Keratinocyte (primary cell): Measurements from ENCODE around the gene AHRR. TPM values are rescaled to one million over a fixed set of nuclear protein-coding genes. Genes with fewer than 3 reads are reported as not detected.
A peak's percentile ranks its signal among the peaks of the same experiment; 100 is the strongest.

Source experiments
- DNase-seq: peaks from one replicate; pipeline ENCODE4 v3.0.0-alpha.2; 2011; ENCODE audit warnings: low read depth, missing footprints, low spot score
- FAIRE-seq: peaks from 2 replicates; lab custom pipeline; 2011; peaks lifted over from hg19 to GRCh38; lab: Jason Lieb, UNC
- H2AFZ ChIP-seq: 2 replicates; pipeline ENCODE4 v1.6.0; 2012; ENCODE audit warnings: low read length, control low read depth, inconsistent platforms; ENCODE audit not compliant: control insufficient read depth
- H3K27ac ChIP-seq: 2 replicates; pipeline ENCODE4 v1.5.1; 2011; ENCODE audit warnings: low read length; ENCODE audit not compliant: control insufficient read depth, insufficient read depth
- H3K27me3 ChIP-seq: 3 replicates; pipeline ENCODE4 v1.6.0; 2011; ENCODE audit warnings: low read length; ENCODE audit not compliant: control insufficient read depth, insufficient read depth; ENCODE audit errors: extremely low read depth
- H3K36me3 ChIP-seq, 2 experiments: 2 replicates in 1 of 2; 3 replicates in 1 of 2; pipeline ENCODE4 v1.5.1; 2011; ENCODE audit warnings: low read length in 2 of 2, mild to moderate bottlenecking in 1 of 2; ENCODE audit not compliant: control insufficient read depth in 2 of 2, insufficient read depth in 2 of 2; ENCODE audit errors: extremely low read depth in 1 of 2
- H3K4me1 ChIP-seq: 3 replicates; pipeline ENCODE4 v1.5.1; 2011; ENCODE audit warnings: low read length; ENCODE audit not compliant: control insufficient read depth, insufficient read depth; ENCODE audit errors: extremely low read depth
- H3K4me2 ChIP-seq: 3 replicates; pipeline ENCODE4 v1.6.0; 2011; ENCODE audit warnings: low read depth, low read length; ENCODE audit not compliant: control insufficient read depth, insufficient read depth; ENCODE audit errors: extremely low read depth
- H3K4me3 ChIP-seq, 3 experiments: fragments of 200-600 bp in 1 of 3; sonication (generic) in 1 of 3; 2 replicates in 2 of 3; 3 replicates in 1 of 3; pipeline ENCODE4 v1.5.1; 2011 to 2016; ENCODE audit warnings: low read length in 3 of 3, mild to moderate bottlenecking in 3 of 3, control low read depth in 2 of 3, inconsistent platforms in 1 of 3, low read depth in 1 of 3, mixed read lengths in 1 of 3, mixed run types in 1 of 3, moderate library complexity in 1 of 3; ENCODE audit not compliant: control insufficient read depth in 2 of 3, insufficient read depth in 2 of 3; ENCODE audit errors: extremely low read depth in 1 of 3
- H3K79me2 ChIP-seq: 2 replicates; pipeline ENCODE4 v1.6.0; 2012; ENCODE audit warnings: low read length; ENCODE audit not compliant: control insufficient read depth, insufficient read depth
- H3K9ac ChIP-seq: 3 replicates; pipeline ENCODE4 v1.6.0; 2011; ENCODE audit warnings: low read length; ENCODE audit not compliant: control insufficient read depth, insufficient read depth; ENCODE audit errors: extremely low read depth
- H3K9me1 ChIP-seq: 3 replicates; pipeline ENCODE4 v1.6.0; 2011; ENCODE audit warnings: low read length; ENCODE audit not compliant: control insufficient read depth, insufficient read depth; ENCODE audit errors: extremely low read depth
- H3K9me3 ChIP-seq: 2 replicates; pipeline ENCODE4 v1.5.1; 2012; ENCODE audit warnings: low read depth, low read length; ENCODE audit not compliant: control insufficient read depth
- H4K20me1 ChIP-seq: 3 replicates; pipeline ENCODE4 v1.6.0; 2011; ENCODE audit warnings: low read length; ENCODE audit not compliant: control insufficient read depth, insufficient read depth; ENCODE audit errors: extremely low read depth
- EZH2 ChIP-seq: IDR thresholded peaks from one replicate; pipeline ENCODE4 v1.6.1; 2012; ENCODE audit warnings: inconsistent platforms, mild to moderate bottlenecking, low read length, moderate library complexity
- dilution Hi-C: fragments of 300-500 bp; cut with MboI; formaldehyde crosslinking; loops from one replicate; pipeline ENCODE4 v1.7.0; 2020; ENCODE audit warnings: low sequenced_read_pairs; ENCODE audit not compliant: extremely low pct_ligation_motif_present
- polyA plus RNA-seq, 5 experiments: library from polyadenylated mRNA; depleted of rRNA in 3 of 5; stranded (reverse) in 3 of 5; stranded (forward) in 1 of 5; unstranded in 1 of 5; fragments of >200 nt; gene quantifications; 1 replicate in 1 of 5; 2 replicates in 3 of 5; 3 replicates in 1 of 5; pipeline versions ENCODE4 v1.2.1 to v1.2.3, GENCODE V29; 2011 to 2012; ENCODE audit warnings: missing spikeins in 2 of 5, low read depth in 1 of 5, low replicate concordance in 1 of 5
- TF ChIP-seq, protein P1 (sequence below), 3 experiments: IDR thresholded peaks in 1 of 3; conservative IDR thresholded peaks in 1 of 3; optimal IDR thresholded peaks in 1 of 3; 2 replicates in 2 of 3; 3 replicates in 1 of 3; pipeline versions ENCODE3 to v1.5.1; 2011; ENCODE audit warnings: low read length in 3 of 3, mild to moderate bottlenecking in 3 of 3, moderate library complexity in 2 of 3, control low read depth in 1 of 3, inconsistent platforms in 1 of 3; ENCODE audit not compliant: insufficient read depth in 2 of 3; ENCODE audit errors: extremely low read depth in 1 of 3

AHRR gene
- polyA plus RNA-seq, 1 donor (not counting 4 experiments of a cell fraction or from before 2014, with no cell fraction given) = 0.24 TPM

GRCh38 chr5:321726-322251, 275 bp downstream of the AHRR start:
- dilution Hi-C loops = no loop called here
- Histone ChIP-seq H3K9me3 (no peaks in the 10 kb centered on the region), H3K36me3 (no peaks in the 10 kb centered on the region), H3K4me1 (peaks cover 4% of the 10 kb centered on the region), H3K27ac (no peak overlapping the region), H3K4me3 (peak overlapping the region; percentile 27 to 35 (median 34)), H3K4me2 (peak overlapping the region; percentile 70), H3K9me1 (no peaks in the 10 kb centered on the region), H3K27me3 (peaks cover 47% of the 10 kb centered on the region), H4K20me1 (no peaks in the 10 kb centered on the region), H2AFZ (no peak overlapping the region), H3K79me2 (no peaks in the 10 kb centered on the region), H3K9ac (no peak overlapping the region)
- TF ChIP-seq EZH2 = no peak
- TF ChIP-seq, protein P1, sequence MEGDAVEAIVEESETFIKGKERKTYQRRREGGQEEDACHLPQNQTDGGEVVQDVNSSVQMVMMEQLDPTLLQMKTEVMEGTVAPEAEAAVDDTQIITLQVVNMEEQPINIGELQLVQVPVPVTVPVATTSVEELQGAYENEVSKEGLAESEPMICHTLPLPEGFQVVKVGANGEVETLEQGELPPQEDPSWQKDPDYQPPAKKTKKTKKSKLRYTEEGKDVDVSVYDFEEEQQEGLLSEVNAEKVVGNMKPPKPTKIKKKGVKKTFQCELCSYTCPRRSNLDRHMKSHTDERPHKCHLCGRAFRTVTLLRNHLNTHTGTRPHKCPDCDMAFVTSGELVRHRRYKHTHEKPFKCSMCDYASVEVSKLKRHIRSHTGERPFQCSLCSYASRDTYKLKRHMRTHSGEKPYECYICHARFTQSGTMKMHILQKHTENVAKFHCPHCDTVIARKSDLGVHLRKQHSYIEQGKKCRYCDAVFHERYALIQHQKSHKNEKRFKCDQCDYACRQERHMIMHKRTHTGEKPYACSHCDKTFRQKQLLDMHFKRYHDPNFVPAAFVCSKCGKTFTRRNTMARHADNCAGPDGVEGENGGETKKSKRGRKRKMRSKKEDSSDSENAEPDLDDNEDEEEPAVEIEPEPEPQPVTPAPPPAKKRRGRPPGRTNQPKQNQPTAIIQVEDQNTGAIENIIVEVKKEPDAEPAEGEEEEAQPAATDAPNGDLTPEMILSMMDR (optimal IDR thresholded peaks at IDR 0.05 in 1 of 3, IDR thresholded peaks at IDR 0.05 in 1 of 3, conservative IDR thresholded peaks at IDR 0.05 in 1 of 3; ENCODE audit: extremely low read depth in 1 of 3, insufficient read depth in 2 of 3, low read length in 3 of 3) = no peak
- no peak for DNase-seq
- no peak for FAIRE-seq

- no peak overlapping the region for H3K27ac ChIP-seq
- FAIRE-seq = no peak
Observed at GRCh38 chr5:322281-322941, 897 bp downstream of the AHRR start.

More at GRCh38 chr5:322281-322941, 897 bp downstream of the AHRR start:
- TF ChIP-seq EZH2 = peak; percentile 43
- TF ChIP-seq, protein P1 (optimal IDR thresholded peaks at IDR 0.05 in 1 of 3, IDR thresholded peaks at IDR 0.05 in 1 of 3, conservative IDR thresholded peaks at IDR 0.05 in 1 of 3; ENCODE audit: extremely low read depth in 1 of 3, insufficient read depth in 2 of 3, low read length in 3 of 3) = no peak
- Histone ChIP-seq H3K4me3 (peak overlapping the region in 2 of 3 experiments; percentile 4 to 34), H3K4me2 (peak overlapping the region; percentile 70), H3K36me3 (no peaks in the 10 kb centered on the region), H3K79me2 (no peaks in the 10 kb centered on the region), H3K9me3 (no peaks in the 10 kb centered on the region), H3K9ac (no peak overlapping the region), H3K4me1 (peaks cover 4% of the 10 kb centered on the region), H3K9me1 (no peaks in the 10 kb centered on the region), H3K27me3 (peaks cover 47% of the 10 kb centered on the region), H2AFZ (no peak overlapping the region), H4K20me1 (no peaks in the 10 kb centered on the region)
- DNase-seq = no peak
- dilution Hi-C loops = no loop called here
